ENCODE measurements around the gene CDK13. TPM values are rescaled to one million over a fixed set of nuclear protein-coding genes. Genes with fewer than 3 reads are reported as not detected.

The CDK13 gene
- polyA plus RNA-seq, 2 of the 4 experiments (the other 2 are of a cell fraction), result 18.2 to 39.6 TPM

- no peak overlapping the region for H3K4me2 ChIP-seq
- 78% methylated on average over 2 of the region's 2 CpGs for WGBS (ENCODE audit: missing lambda C conversion rate)
- ChIA-PET POLR2A (no interaction called here), CTCF (interaction anchor here (1.4 to 3.4 kb wide), 2 partner anchors 47 to 109 kb away, joined by 3 to 10 read pairs; no protein-coding TSS in a partner anchor)
- DNase-seq (ENCODE audit: low read depth in 1 of 2, low spot score in 1 of 2), result no peak
- ATAC-seq, result no peak
- no peak overlapping the region for H3K27ac ChIP-seq
- H3K9me3 ChIP-seq, result 0 out of 3 replicates have a peak, but pooled peaks cover 2% of the 10 kb centered on the region
- peaks cover under 1% of the 10 kb centered on the region; the same call in 1 of the 3 replicates for H3K4me1 ChIP-seq
- H3K4me3 ChIP-seq, result no peak overlapping the region
- FAIRE-seq, result no peak
- TF ChIP-seq CBX8 (IDR thresholded peaks at IDR 0.05) (no peak), HOXB13 (CRISPR knock-in tag; IDR thresholded peaks at IDR 0.05; ENCODE audit: low read depth) (no peak), TP53 (CRISPR knock-in tag; IDR thresholded peaks at IDR 0.05) (no peak), KDM5A (IDR thresholded peaks at IDR 0.05) (no peak), FOXS1 (CRISPR knock-in tag; IDR thresholded peaks at IDR 0.05) (no peak), POLR2AphosphoS2 (conservative IDR thresholded peaks at IDR 0.05; ENCODE audit: low read length) (no peak)
These were observed 7.2 kb upstream of the CDK13 start for GRCh38 chr7:39942883-39943282.

DNA sequence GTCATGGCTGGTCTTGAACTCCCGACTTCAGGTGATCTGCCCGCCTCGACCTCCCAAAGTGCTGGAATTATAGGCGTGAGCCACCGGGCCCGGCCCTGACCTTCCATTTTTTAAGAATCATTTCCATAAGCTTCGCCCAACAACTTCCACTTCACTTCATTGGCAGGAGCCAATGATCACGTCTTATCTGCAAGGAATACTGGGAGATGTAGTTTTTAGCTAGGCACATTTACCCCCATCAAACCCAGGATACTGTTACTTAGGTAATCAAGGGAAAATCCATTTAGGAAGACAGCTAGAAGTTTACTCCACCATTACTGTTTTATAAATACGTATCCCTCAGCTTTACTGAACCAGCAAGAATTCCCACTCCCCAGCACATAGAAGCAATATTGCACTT lies 3.4 kb upstream of the CDK13 start:
- FAIRE-seq (no peak), ATAC-seq (no peak), DNase-seq (ENCODE audit: low read depth in 1 of 2, low spot score in 1 of 2) (peak in 1 of 2 experiments; percentile 31)
- no peak overlapping the region for H3K4me2 ChIP-seq
- TF ChIP-seq EHMT2 (IDR thresholded peaks at IDR 0.05; ENCODE audit: low read depth) (no peak), HOXB5 (CRISPR knock-in tag; IDR thresholded peaks at IDR 0.05) (no peak), NFE2L2 (conservative IDR thresholded peaks at IDR 0.05; ENCODE audit: low read length) (no peak)
- POLR2A ChIA-PET, result no interaction called here
- peaks cover 7% of the 10 kb centered on the region; the same call in 2 of the 3 replicates for H3K4me1 ChIP-seq
- CTCF ChIA-PET, result interaction anchor here (0.6 to 3.6 kb wide), 3 partner anchors 44 to 366 kb away, joined by 3 to 18 read pairs (median 9); no protein-coding TSS in a partner anchor
- 72% methylated on average over 9 of the region's 9 CpGs for WGBS (ENCODE audit: missing lambda C conversion rate)
- H3K27ac ChIP-seq, result no peak overlapping the region
- 0 out of 3 replicates have a peak, but pooled peaks cover 2% of the 10 kb centered on the region for H3K9me3 ChIP-seq
- no peak overlapping the region for H3K4me3 ChIP-seq

DNA sequence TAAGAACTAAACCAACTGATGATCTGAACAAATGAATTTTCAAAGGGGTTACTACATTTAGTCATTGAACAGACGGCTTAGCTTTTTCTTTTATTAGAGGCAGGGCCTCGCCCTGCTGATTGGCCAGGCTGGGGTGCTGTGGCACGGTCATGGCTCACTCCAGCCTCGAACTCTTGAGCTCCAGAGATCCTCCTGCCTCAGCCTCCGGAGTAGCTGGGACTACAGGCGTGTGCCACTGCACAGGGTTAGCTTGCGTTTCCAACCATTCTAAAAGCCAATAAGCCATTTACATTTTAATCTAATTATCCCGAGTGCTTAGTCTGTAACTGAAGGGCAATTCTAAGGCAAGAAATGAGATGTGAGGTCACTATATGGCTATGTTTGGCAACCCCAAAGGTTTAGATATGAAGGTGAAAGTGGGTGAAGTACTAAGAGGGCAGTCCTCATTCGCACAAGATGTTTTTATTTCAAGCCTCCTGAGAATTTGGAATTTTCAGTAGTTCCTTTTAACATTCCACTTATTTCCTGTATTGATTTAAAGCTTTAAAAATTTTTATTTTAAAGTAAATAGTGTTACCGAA lies 1.6 kb upstream of the CDK13 start:
- ChIA-PET POLR2A (interaction anchor here (0.5 to 1.6 kb wide), 4 partner anchors 9 to 217 kb away, joined by 3 to 6 read pairs (median 4); no protein-coding TSS in a partner anchor), CTCF (interaction anchor here (0.6 to 3.6 kb wide), 11 partner anchors 9 to 368 kb away, joined by 3 to 18 read pairs (median 4); no protein-coding TSS in a partner anchor)
- WGBS (ENCODE audit: missing lambda C conversion rate), result 59% methylated on average over 10 of the region's 10 CpGs
- H3K27ac ChIP-seq, result peak overlapping the region; percentile 99 to 100
- H3K4me2 ChIP-seq, result peak overlapping the region; percentile 88
- FAIRE-seq (no peak), ATAC-seq (no peak), DNase-seq (ENCODE audit: low read depth in 1 of 2, low spot score in 1 of 2) (no peak)
- H3K4me3 ChIP-seq, result peak overlapping the region; percentile 84
- TF ChIP-seq, protein P1, sequence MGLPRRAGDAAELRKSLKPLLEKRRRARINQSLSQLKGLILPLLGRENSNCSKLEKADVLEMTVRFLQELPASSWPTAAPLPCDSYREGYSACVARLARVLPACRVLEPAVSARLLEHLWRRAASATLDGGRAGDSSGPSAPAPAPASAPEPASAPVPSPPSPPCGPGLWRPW (IDR thresholded peaks at IDR 0.05), result no peak
- TF ChIP-seq POLR2A (IDR thresholded peaks at IDR 0.05; ENCODE audit: low read length) (no peak), EHF (CRISPR knock-in tag; IDR thresholded peaks at IDR 0.05) (no peak), RARB (CRISPR knock-in tag; IDR thresholded peaks at IDR 0.05) (no peak), SREBF2 (IDR thresholded peaks at IDR 0.05) (no peak), MAX (IDR thresholded peaks at IDR 0.05) (no peak), HOXB13 (CRISPR knock-in tag; IDR thresholded peaks at IDR 0.05; ENCODE audit: low read depth) (no peak), E2F6 (IDR thresholded peaks at IDR 0.05; ENCODE audit: borderline replicate concordance, low read depth) (no peak), JUNB (IDR thresholded peaks at IDR 0.05) (no peak)
- TF ChIP-seq, protein P2, sequence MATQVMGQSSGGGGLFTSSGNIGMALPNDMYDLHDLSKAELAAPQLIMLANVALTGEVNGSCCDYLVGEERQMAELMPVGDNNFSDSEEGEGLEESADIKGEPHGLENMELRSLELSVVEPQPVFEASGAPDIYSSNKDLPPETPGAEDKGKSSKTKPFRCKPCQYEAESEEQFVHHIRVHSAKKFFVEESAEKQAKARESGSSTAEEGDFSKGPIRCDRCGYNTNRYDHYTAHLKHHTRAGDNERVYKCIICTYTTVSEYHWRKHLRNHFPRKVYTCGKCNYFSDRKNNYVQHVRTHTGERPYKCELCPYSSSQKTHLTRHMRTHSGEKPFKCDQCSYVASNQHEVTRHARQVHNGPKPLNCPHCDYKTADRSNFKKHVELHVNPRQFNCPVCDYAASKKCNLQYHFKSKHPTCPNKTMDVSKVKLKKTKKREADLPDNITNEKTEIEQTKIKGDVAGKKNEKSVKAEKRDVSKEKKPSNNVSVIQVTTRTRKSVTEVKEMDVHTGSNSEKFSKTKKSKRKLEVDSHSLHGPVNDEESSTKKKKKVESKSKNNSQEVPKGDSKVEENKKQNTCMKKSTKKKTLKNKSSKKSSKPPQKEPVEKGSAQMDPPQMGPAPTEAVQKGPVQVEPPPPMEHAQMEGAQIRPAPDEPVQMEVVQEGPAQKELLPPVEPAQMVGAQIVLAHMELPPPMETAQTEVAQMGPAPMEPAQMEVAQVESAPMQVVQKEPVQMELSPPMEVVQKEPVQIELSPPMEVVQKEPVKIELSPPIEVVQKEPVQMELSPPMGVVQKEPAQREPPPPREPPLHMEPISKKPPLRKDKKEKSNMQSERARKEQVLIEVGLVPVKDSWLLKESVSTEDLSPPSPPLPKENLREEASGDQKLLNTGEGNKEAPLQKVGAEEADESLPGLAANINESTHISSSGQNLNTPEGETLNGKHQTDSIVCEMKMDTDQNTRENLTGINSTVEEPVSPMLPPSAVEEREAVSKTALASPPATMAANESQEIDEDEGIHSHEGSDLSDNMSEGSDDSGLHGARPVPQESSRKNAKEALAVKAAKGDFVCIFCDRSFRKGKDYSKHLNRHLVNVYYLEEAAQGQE (IDR thresholded peaks at IDR 0.05), result no peak
- TF ChIP-seq, protein P3, sequence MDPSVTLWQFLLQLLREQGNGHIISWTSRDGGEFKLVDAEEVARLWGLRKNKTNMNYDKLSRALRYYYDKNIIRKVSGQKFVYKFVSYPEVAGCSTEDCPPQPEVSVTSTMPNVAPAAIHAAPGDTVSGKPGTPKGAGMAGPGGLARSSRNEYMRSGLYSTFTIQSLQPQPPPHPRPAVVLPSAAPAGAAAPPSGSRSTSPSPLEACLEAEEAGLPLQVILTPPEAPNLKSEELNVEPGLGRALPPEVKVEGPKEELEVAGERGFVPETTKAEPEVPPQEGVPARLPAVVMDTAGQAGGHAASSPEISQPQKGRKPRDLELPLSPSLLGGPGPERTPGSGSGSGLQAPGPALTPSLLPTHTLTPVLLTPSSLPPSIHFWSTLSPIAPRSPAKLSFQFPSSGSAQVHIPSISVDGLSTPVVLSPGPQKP (IDR thresholded peaks at IDR 0.05; ENCODE audit: low read depth, low read length), result no peak
- H3K9me3 ChIP-seq, result no peaks in the 10 kb centered on the region
- peaks cover 12% of the 10 kb centered on the region; the same call in 2 of the 3 replicates for H3K4me1 ChIP-seq

All from A549 (cell line).